HCT116 (cell line): Measurements from ENCODE around the gene AVL9. TPM values are rescaled to one million over a fixed set of nuclear protein-coding genes. Genes with fewer than 3 reads are reported as not detected.

Source experiments
- ATAC-seq: fragments of 200-7000 bp; cut with Tn5 transposase; 2 replicates; pipeline ENCODE4 v1.9.1; 2020; ENCODE audit warnings: mild to moderate bottlenecking, moderate library complexity
- BruUV-seq: library from RNA; stranded (reverse); fragments of 400-500 nt; replicated peaks from 2 replicates; lab custom pipeline; 2021; lab: Mats Ljungman, UMichigan
- CTCF ChIA-PET: fragments of 300-600 bp; sonication (Branson Sonifier 250); formaldehyde crosslinking; loops from one replicate; lab custom pipeline; 2021; ENCODE audit warnings: antibody characterized with exemption; lab: Charles Lee
- POLR2A ChIA-PET: fragments of 300-600, 350-600 bp; sonication (Branson Sonifier 250); formaldehyde crosslinking; loops from one replicate; lab custom pipeline; 2021; ENCODE audit warnings: antibody characterized with exemption; lab: Charles Lee
- RAD21 ChIA-PET, 2 experiments: fragments of 300-600 bp; sonication (Branson Sonifier 250); formaldehyde crosslinking; loops; one replicate each; lab custom pipeline; 2023; ENCODE audit warnings: low total read pairs in 2 of 2; ENCODE audit not compliant: uncharacterized antibody in 2 of 2, unreplicated experiment in 2 of 2, low non-redundant PET in 1 of 2; lab: Charles Lee
- DNase-seq: peaks from one replicate; pipeline ENCODE4 v3.0.0-alpha.2; 2010; ENCODE audit warnings: low read depth, low spot score
- H2AFZ ChIP-seq: fragments of 200-600 bp; shearing (Covaris generic), sonication (generic); 2 replicates; pipeline ENCODE4 v1.6.1; 2017; ENCODE audit warnings: low read depth, mixed run types, mixed read lengths, antibody characterized with exemption, low read length; ENCODE audit not compliant: poor library complexity, severe bottlenecking
- H3K27ac ChIP-seq: 2 replicates; pipeline ENCODE4 v1.5.1; 2012; ENCODE audit warnings: low read depth, low read length
- H3K27me3 ChIP-seq: fragments of 200-600 bp; sonication (generic); 2 replicates; pipeline ENCODE4 v1.6.1; 2016; ENCODE audit warnings: mixed run types, low read length, mixed read lengths; ENCODE audit not compliant: insufficient read depth
- H3K36me3 ChIP-seq, 2 experiments: fragments of 200-500 bp in 1 of 2; fragments of 200-600 bp in 1 of 2; sonication (Bioruptor generic) in 1 of 2; sonication (generic) in 1 of 2; 2 replicates each; pipeline versions ENCODE4 v1.5.1 to v1.6.1; 2014 to 2016; ENCODE audit warnings: low read length in 2 of 2, inconsistent platforms in 1 of 2, mixed read lengths in 1 of 2, mixed run types in 1 of 2; ENCODE audit not compliant: insufficient read depth in 2 of 2, control insufficient read depth in 1 of 2
- H3K4me1 ChIP-seq, 2 experiments: fragments of 200-600 bp in 1 of 2; sonication (generic) in 1 of 2; 2 replicates each; pipeline versions ENCODE4 v1.5.1 to v1.6.1; 2012 to 2017; ENCODE audit warnings: low read length in 2 of 2, inconsistent platforms in 1 of 2, mild to moderate bottlenecking in 1 of 2, mixed read lengths in 1 of 2, mixed run types in 1 of 2, moderate library complexity in 1 of 2; ENCODE audit not compliant: insufficient read depth in 2 of 2, control insufficient read depth in 1 of 2
- H3K4me2 ChIP-seq: fragments of 200-600 bp; sonication (generic); 2 replicates; pipeline ENCODE4 v1.6.1; 2017; ENCODE audit warnings: mixed run types, low read length, mixed read lengths
- H3K4me3 ChIP-seq, 2 experiments: fragments of 200-600 bp in 1 of 2; sonication (generic) in 1 of 2; replicated peaks in 1 of 2; 2 replicates each; pipeline ENCODE4 v1.5.1; 2011 to 2016; ENCODE audit warnings: low read length in 2 of 2, control low read depth in 1 of 2, low read depth in 1 of 2, mild to moderate bottlenecking in 1 of 2, mixed read lengths in 1 of 2, mixed run types in 1 of 2
- H3K79me2 ChIP-seq: fragments of 200-600 bp; sonication (generic); 2 replicates; pipeline ENCODE4 v1.6.1; 2017; ENCODE audit warnings: mild to moderate bottlenecking, mixed run types, low read length, moderate library complexity, mixed read lengths; ENCODE audit not compliant: insufficient read depth
- H3K9ac ChIP-seq: fragments of 200-600 bp; sonication (generic); 2 replicates; pipeline ENCODE4 v1.6.1; 2016; ENCODE audit warnings: low read length, mixed read lengths
- H3K9me2 ChIP-seq: fragments of 200-600 bp; sonication (generic), shearing (Covaris generic); 2 replicates; pipeline ENCODE4 v1.6.1; 2017; ENCODE audit warnings: mixed run types, mild to moderate bottlenecking, moderate library complexity; ENCODE audit not compliant: insufficient read depth
- H3K9me3 ChIP-seq, 2 experiments: fragments of 200-500 bp in 1 of 2; fragments of 200-600 bp in 1 of 2; sonication (Bioruptor generic) in 1 of 2; sonication (generic) in 1 of 2; 2 replicates each; pipeline ENCODE4 v1.6.1; 2014 to 2017; ENCODE audit warnings: low read length in 2 of 2, mixed read lengths in 2 of 2, inconsistent platforms in 1 of 2, low read depth in 1 of 2, mild to moderate bottlenecking in 1 of 2, mixed run types in 1 of 2, moderate library complexity in 1 of 2; ENCODE audit not compliant: control insufficient read depth in 1 of 2, insufficient read depth in 1 of 2
- H4K20me1 ChIP-seq: fragments of 200-600 bp; sonication (generic), shearing (Covaris generic); 2 replicates; pipeline ENCODE4 v1.6.1; 2017; ENCODE audit warnings: mixed run types, mild to moderate bottlenecking, moderate library complexity; ENCODE audit not compliant: insufficient read depth
- ATF3 ChIP-seq: IDR thresholded peaks from 2 replicates; pipeline ENCODE4 v1.6.1; 2012
- CEBPB ChIP-seq: IDR thresholded peaks from 2 replicates; pipeline ENCODE4 v1.6.1; 2012; ENCODE audit warnings: low read depth
- CTCF ChIP-seq, 3 experiments: fragments of 200-600 bp in 1 of 3; sonication (generic) in 1 of 3; IDR thresholded peaks in 2 of 3; conservative IDR thresholded peaks in 1 of 3; 2 replicates each; pipeline ENCODE4 v1.5.1; 2012 to 2017; ENCODE audit warnings: low read depth in 2 of 3, low read length in 2 of 3, antibody characterized with exemption in 1 of 3, borderline replicate concordance in 1 of 3, control low read depth in 1 of 3, mild to moderate bottlenecking in 1 of 3, mixed read lengths in 1 of 3, mixed run types in 1 of 3, moderate library complexity in 1 of 3; ENCODE audit not compliant: insufficient read depth in 1 of 3
- EZH2 ChIP-seq: fragments of 200-600 bp; sonication (generic); IDR thresholded peaks from 2 replicates; pipeline ENCODE4 v1.6.1; 2017; ENCODE audit warnings: antibody characterized with exemption, mixed run types
- EZH2phosphoT487 ChIP-seq: fragments of 200-600 bp; IDR thresholded peaks from 2 replicates; pipeline ENCODE4 v1.6.1; 2018; ENCODE audit warnings: antibody characterized with exemption, borderline replicate concordance
- FOSL1 ChIP-seq: IDR thresholded peaks from 2 replicates; pipeline ENCODE4 v1.6.1; 2012; ENCODE audit warnings: low read depth
- POLR2A ChIP-seq: IDR thresholded peaks from 2 replicates; pipeline ENCODE4 v1.7.0; 2011; ENCODE audit warnings: borderline replicate concordance; ENCODE audit not compliant: insufficient read depth, insufficient read length; ENCODE audit errors: extremely low read depth
- POLR2AphosphoS5 ChIP-seq: IDR thresholded peaks from 2 replicates; pipeline ENCODE4 v1.6.1; 2011; ENCODE audit warnings: mild to moderate bottlenecking, low read depth, low read length, moderate library complexity
- RAD21 ChIP-seq: IDR thresholded peaks from 2 replicates; pipeline ENCODE4 v1.6.1; 2012; ENCODE audit warnings: low read depth, mild to moderate bottlenecking
- SP1 ChIP-seq: IDR thresholded peaks from 2 replicates; pipeline ENCODE4 v1.6.1; 2012; ENCODE audit warnings: low read depth
- SRF ChIP-seq: IDR thresholded peaks from 2 replicates; pipeline ENCODE4 v1.6.1; 2012; ENCODE audit warnings: low read depth
- TCF7L2 ChIP-seq: IDR thresholded peaks from 2 replicates; pipeline ENCODE4 v1.7.0; 2011; ENCODE audit warnings: borderline replicate concordance, inconsistent platforms; ENCODE audit not compliant: insufficient read depth, insufficient read length; ENCODE audit errors: extremely low read depth
- YY1 ChIP-seq: IDR thresholded peaks from 2 replicates; pipeline ENCODE4 v1.6.1; 2011; ENCODE audit warnings: low read length, low read depth, moderate library complexity, mild to moderate bottlenecking; ENCODE audit not compliant: insufficient replicate concordance; ENCODE audit errors: extremely low read depth
- ZBTB33 ChIP-seq: IDR thresholded peaks from 2 replicates; pipeline ENCODE4 v1.6.1; 2011; ENCODE audit warnings: mild to moderate bottlenecking, low read length, moderate library complexity; ENCODE audit not compliant: insufficient replicate concordance; ENCODE audit errors: extremely low read depth
- ZFX ChIP-seq: fragments of 450-650 bp; IDR thresholded peaks from 2 replicates; pipeline ENCODE4 v1.6.1; 2017
- ZNF274 ChIP-seq: fragments of 200-500 bp; sonication (Bioruptor generic); IDR thresholded peaks from 2 replicates; pipeline ENCODE4 v1.6.1; 2014; ENCODE audit warnings: mild to moderate bottlenecking, low read depth, low read length, inconsistent platforms
- intact Hi-C: fragments of 100-400 bp; cut with micrococcal nuclease; formaldehyde crosslinking; loops from 2 replicates; pipeline ENCODE4 v1.10.0; 2022
- total RNA-seq: library from RNA; stranded (reverse); gene quantifications from one replicate; pipeline ENCODE4 v1.2.1, GENCODE V29; 2021; ENCODE audit not compliant: unreplicated experiment

Gene AVL9
- total RNA-seq, 1 experiment from 2014 or later: 89.0 TPM

- no peak overlapping the region for H3K27ac ChIP-seq
- ChIA-PET RAD21 (no interaction called here), CTCF (no interaction called here), POLR2A (no interaction called here)
- H3K27me3 ChIP-seq: no peaks in the 10 kb centered on the region
- no peak overlapping the region for H3K9ac ChIP-seq
- intact Hi-C loops: no loop called here
- H3K9me3 ChIP-seq: no peaks in the 10 kb centered on the region
- no peaks in the 10 kb centered on the region for H4K20me1 ChIP-seq
- ATAC-seq (no peak; the same call in 1 of the 2 replicates), DNase-seq (no peak)
- TSS peak; percentile 3 for BruUV-seq
- H3K4me1 ChIP-seq: no peaks in the 10 kb centered on the region
- H3K36me3 ChIP-seq: peaks cover 9 to 10% of the 10 kb centered on the region in 2 experiments
- H2AFZ ChIP-seq: no peak overlapping the region
- TF ChIP-seq CEBPB: no peak
- no peak for TF ChIP-seq FOSL1
- no peak for TF ChIP-seq EZH2phosphoT487
- no peak for TF ChIP-seq YY1
- no peaks in the 10 kb centered on the region for H3K9me2 ChIP-seq
- no peak overlapping the region for H3K4me3 ChIP-seq
- no peaks in the 10 kb centered on the region for H3K79me2 ChIP-seq
- no peak overlapping the region for H3K4me2 ChIP-seq
These were observed 69.3 kb downstream of the AVL9 start for GRCh38 chr7:32564542-32564941.

GRCh38 chr7:32569388-32570289 is 74.3 kb downstream of the AVL9 start:
- Histone ChIP-seq H3K9ac (no peak overlapping the region), H3K9me3 (no peaks in the 10 kb centered on the region), H3K4me1 (no peaks in the 10 kb centered on the region), H4K20me1 (no peaks in the 10 kb centered on the region), H3K27me3 (no peaks in the 10 kb centered on the region), H3K4me3 (no peak overlapping the region), H3K4me2 (no peak overlapping the region), H2AFZ (no peak overlapping the region), H3K27ac (no peak overlapping the region), H3K9me2 (no peaks in the 10 kb centered on the region), H3K36me3 (peaks cover 17 to 21% of the 10 kb centered on the region in 2 experiments), H3K79me2 (no peaks in the 10 kb centered on the region)
- no peak for ATAC-seq
- ChIA-PET CTCF (no interaction called here), RAD21 (no interaction called here), POLR2A (no interaction called here)
- BruUV-seq: no TSS peak
- DNase-seq: no peak
- intact Hi-C loops: no loop called here
- TF ChIP-seq ZNF274: no peak
- TF ChIP-seq CTCF (IDR thresholded peaks at IDR 0.05 in 2 of 3, conservative IDR thresholded peaks at IDR 0.05 in 1 of 3; ENCODE audit: borderline replicate concordance in 1 of 3, insufficient read depth in 1 of 3, low read depth in 2 of 3, low read length in 2 of 3): no peak
- TF ChIP-seq CEBPB: no peak
- no peak for TF ChIP-seq ZBTB33
- TF ChIP-seq ZFX: no peak
- no peak for TF ChIP-seq TCF7L2
- no peak for TF ChIP-seq SP1
- no peak for TF ChIP-seq EZH2
- no peak for TF ChIP-seq RAD21
- TF ChIP-seq SRF: no peak
- TF ChIP-seq POLR2A: no peak
- TF ChIP-seq ATF3: no peak
- TF ChIP-seq POLR2AphosphoS5: no peak
